GM18499 (cell line): ENCODE measurements around the gene CORIN.
"Not testable (repeated sequence)": the region's sequence is repeated elsewhere in the genome, so short reads cannot be mapped to it uniquely, and the experiment has no call there.

Experiments used
- ATAC-seq: cut with Tn5 transposase; IDR thresholded peaks from one replicate; pipeline ENCODE4 v1.9.1; 2021; ENCODE audit warnings: moderate number of reproducible peaks; ENCODE audit not compliant: insufficient read depth, unreplicated experiment

Gene CORIN

DNA sequence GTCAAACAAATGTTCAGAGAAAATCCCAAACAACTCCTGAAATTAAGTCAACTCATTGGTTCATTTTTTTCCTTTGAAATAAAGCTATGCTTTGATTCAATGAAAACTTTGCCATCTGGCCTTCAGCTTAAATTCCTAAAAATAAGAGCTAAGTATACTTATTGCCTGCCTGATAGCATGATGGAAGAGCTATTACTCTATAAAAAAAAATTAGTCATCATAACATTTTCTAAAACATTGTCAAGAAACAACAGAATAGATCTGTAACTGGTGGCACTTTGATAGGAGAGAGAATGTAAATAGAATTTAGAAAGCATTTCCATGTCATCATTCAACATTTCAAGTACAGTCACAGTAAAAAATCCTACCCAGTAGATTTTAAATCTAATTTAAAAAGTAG, 136.6 kb downstream of the CORIN start:
- no peak for ATAC-seq

DNA sequence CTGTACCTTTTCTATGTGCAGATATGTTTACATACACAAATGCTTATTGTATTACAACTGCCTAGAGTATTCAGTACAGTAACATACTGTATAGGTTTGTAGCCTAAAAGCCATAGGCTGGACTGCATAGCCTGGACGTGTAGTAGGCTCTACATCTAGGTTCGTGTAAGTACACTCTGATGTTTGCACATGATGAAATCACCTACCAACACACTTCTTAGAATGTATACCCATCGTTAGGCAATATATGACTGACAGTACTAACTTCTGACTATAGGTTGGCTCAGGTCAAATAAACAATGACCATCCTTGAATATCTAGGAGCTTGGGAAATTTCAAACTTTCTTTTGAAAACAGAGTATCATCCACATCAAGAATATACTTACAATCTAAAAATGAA, 139.0 kb downstream of the CORIN start:
- ATAC-seq: no peak

DNA sequence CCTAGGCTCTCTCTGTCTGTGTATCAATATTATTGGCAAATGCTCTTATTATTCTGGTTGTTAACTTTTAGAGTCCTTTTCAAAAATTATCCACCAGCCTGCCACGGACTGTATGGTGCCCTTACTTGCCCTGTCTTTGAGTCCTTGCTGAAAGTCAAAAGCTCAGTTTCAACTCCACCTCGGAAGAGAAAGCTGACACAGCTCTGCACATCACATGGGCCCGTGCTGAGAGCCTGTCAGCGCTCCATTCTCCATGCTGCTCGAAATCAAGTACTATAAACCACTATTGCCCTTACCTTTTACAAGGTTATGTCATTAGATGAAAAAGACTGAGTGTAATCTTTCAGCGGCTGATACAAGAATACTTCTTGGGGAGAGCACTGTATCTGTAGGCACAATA, 141.0 kb downstream of the CORIN start:
- ATAC-seq: no peak

DNA sequence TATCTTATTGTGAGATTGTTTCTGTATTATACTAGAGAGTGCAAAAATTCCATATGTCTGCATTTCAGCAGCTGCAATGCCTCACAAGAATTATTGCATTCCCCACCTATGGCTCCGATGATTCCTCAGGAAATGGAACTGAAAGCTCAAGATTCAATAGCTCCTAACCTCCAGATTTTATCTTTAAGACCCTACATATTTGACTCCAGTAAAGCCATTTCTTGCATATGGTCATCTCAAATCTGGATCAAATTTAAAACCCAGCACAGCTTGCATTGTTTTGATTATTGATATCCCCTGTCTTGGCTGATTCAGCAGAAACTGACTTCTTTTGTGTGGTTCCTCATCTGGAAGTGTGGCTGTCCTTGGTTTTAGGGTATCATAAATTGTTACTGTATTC, 142.6 kb downstream of the CORIN start:
- ATAC-seq: no peak

DNA sequence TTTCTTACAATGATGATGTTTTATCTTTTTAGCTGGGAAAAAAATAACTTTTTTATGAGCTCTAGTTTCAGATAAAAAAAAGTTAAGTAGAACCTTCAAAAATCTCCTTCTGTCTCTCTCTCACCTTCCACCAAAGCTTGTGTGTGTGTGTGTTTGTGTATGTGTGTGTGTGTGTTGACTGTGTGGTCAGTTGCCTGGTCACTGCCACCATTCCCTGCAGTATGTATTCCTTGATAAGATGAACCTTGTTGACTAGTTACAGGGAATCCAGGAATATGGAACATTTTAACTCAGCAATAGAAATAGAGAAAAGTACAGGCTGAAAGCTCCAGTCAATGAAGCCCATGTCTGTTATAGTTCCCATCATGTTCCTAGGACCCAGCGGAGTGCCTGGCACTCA, 143.5 kb downstream of the CORIN start:
- no peak for ATAC-seq

DNA sequence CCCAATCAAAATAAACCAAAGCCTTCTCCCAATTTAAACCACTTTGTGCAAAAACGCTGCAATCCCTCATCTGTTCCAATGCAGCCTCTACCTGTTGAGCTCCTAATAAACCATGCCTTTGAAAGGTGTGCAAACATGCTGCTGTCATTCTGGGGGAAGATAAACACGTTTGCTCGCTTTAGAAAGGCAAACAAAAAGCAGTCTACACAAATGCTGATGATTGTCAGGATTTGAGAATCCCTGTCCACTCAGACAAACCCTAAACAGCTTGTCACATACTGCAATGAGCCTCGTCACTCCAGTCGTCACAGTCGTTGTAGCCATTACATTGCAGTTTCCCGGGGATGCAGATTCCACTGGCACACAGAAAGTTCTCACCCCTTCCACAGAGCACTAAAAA, 145.2 kb downstream of the CORIN start:
- ATAC-seq: no peak

DNA sequence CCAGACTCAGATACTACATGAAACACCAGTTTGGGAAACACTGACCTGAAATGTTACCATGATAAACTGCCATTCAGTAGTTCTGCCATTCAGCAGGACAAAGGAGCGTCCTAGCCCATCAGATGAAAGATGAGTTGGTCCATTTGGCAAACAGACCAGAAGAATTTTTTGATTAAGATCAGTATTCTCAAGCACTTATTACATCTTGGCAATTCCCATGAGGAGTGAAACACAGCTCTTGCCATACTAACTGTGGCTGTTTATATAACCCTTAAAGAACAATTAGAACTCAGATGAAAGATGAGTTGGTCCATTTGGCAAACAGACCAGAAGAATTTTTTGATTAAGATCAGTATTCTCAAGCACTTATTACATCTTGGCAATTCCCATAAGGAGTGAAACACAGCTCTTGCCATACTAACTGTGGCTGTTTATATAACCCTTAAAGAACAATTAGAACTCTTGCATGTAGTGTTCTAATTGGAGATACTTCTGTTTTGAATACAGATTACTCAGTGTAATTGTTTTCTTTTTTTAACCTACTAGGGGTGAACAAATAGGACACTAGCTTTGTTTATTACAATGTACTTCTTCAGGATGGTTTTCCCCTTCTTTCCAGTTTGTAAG, 146.0 kb downstream of the CORIN start:
- not testable (repeated sequence) for ATAC-seq

DNA sequence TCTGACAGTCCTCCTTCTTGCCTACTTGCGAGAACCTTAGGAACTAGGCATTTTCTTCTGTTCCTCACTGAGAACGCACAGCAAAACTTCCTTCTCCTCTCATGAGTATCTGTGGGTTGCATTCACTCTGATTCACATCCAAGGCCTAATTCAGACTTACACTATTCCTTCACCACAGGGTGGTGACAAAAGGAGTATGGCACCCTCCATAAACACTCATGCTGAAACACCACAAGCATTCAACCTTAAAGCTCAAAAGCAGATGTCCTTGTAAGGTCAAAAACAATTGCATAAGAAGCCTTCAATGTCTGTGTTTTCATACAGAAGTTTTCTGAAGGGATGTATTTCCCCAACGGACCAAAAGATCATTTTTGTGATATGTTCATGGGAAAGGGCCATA, 147.3 kb downstream of the CORIN start:
- no peak for ATAC-seq

DNA sequence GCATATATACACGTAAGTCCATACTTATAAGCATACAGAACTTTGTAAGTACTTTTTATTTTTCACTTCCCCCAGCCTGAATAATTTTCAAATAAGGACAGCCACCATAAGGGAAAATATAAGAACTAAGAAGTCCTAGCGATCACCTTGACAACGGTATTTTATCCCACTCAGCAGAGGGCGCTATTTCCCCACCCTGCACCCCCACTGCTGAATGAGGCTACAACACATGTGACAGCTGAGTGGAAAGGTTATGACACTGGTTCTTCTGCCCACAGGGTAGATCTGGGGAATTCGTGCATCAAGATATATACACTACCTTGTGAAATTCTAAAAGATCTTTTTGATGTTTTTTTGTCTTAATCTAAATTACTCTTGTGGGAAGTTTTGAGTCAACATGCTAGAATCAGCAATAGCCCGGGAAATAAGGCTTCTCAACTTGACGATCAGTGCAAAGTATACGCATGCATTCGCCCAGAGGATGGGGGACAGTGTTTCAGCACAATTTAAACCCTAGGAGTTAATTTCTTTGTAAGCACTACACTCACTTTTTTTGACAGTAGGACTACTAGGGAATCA, 151.5 kb downstream of the CORIN start:
- ATAC-seq: peak; percentile 64

DNA sequence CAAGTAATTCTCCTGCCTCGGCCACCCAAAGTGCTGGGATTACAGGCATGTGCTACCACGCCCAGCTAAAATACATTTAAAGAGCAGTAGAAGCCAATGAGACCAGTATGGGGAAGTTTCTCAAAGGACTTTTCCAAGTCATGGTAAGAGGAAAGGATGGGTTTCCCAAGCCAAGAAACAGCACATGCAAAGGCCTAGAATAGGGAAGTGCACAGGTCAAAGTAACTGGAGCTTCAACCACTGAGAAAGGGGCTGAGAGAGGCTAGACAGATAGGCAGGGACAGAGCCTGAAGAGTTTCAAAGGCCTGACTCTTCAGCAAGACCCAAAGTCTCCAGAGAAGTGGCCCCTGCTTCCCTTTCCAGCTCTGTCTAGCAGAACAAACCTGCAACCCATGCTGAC, 162.1 kb downstream of the CORIN start:
- no peak for ATAC-seq

DNA sequence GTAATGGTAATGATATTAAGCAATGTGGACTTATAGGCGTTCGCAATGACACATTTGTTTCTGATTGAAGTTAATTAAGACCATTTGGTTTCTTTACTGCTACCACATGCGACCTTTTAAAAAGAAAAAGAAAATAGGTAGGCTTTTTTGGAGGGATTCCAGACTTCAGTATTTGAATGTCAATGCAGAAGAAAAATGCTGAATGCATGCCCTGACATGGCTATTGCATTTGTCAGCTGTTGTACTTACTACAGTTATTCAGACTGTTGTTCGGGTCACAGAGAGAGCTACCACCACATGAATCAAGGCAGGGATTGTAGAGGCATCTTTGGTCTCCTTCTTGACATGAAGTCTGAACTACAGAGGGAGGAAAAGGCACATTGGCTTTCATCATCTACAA, 163.7 kb downstream of the CORIN start:
- no peak for ATAC-seq

DNA sequence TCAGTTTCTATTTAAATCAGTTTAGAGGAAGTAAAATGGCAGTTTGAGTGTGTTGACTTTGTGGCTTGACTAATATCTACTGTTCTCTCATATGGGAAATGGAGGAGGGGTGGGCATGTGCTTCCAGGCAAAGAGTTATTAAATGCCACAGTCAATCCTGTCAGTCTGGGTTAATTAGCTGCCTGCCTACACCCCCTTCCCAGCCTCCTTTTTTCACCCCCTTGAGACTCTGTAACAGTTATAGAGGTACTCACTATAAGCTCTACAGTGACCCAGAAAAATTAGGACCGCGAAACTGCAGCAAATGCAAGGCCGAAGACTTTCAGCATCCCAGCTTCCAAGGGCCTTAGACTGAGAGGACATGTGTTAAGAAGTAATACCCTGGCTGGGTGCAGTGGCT, 165.2 kb downstream of the CORIN start:
- no peak for ATAC-seq

DNA sequence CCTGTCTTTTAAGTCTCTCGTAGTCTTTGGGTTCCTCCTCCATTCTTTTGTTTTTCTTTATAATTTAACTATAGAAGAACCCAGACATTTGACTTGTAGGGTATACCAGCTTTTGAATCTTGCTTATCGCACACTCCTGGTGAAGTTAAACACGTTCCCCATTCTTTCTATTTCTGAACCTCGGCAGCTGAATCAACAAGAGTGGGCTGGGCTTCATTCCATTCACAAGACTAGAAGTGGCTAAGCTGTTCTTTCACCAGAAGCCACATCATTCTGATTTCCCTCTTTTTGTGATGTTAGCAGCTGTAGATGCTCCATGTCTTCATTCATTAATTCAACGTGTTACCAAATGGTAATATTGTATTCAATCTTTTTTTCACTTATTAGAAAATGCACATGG, 167.9 kb downstream of the CORIN start:
- ATAC-seq: no peak

DNA sequence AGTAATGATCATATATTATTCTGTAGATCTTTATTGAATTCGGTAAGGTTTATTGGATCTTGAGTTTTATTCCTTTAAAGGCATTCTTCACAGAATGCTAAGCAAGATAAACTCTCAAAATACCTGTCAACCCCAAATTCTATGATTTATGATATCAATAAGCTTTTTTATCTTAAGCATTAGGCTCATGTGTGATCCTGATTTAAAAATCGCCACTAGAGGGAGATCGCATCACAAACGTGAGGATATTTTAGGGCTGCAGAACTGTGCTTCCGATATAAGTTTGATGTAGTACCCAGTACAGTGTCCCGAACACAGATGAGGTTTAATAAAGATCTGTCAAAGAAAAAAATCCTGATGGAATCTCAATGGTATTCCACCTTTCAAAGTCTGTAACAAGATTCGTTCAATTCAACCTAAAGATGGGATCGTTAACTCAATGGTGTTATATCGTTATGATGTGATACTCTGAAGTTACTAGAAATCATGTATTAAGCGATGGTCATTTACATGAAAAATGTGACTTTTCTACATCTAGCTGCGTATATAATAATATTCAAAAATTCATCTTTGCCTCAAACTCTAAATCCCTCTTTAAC, 169.0 kb downstream of the CORIN start:
- peak; percentile 73 for ATAC-seq

DNA sequence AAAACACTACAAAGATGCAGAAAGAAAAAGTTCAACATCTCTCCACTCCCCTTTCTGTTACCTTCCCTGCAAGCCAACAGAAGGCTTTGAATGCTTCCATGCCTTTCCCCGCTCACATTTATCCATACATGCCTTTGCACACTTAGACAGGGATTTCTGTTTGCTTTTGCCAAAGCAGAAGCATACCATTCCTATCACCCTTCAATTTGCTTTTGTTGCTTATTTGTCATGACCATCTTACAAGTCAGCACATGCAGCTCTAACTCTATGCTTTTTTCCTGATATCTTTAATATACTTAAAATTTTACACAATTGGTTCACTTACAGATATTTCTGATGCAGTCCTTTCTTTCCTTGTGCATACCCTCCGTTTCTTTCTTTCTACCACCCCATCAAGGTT, 169.6 kb downstream of the CORIN start:
- no peak for ATAC-seq

DNA sequence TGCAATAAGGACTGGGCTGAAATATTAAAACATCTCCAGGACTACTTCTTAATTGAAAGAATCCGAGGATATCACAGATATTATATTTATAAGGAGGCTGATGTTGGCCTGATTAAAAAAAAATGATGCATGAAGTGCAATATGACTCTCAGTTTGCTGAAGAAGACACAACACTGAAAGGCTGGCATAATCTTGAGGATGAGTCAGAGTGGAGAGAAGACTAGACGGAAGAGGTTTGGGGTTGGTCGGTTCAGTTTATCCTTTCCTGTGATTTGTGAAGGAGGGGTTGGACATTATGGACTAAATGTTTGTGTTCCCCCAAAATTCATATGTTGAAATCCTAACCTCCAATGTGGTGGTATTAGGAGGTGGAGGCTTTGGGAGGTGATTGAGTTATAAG, 170.3 kb downstream of the CORIN start:
- no peak for ATAC-seq

DNA sequence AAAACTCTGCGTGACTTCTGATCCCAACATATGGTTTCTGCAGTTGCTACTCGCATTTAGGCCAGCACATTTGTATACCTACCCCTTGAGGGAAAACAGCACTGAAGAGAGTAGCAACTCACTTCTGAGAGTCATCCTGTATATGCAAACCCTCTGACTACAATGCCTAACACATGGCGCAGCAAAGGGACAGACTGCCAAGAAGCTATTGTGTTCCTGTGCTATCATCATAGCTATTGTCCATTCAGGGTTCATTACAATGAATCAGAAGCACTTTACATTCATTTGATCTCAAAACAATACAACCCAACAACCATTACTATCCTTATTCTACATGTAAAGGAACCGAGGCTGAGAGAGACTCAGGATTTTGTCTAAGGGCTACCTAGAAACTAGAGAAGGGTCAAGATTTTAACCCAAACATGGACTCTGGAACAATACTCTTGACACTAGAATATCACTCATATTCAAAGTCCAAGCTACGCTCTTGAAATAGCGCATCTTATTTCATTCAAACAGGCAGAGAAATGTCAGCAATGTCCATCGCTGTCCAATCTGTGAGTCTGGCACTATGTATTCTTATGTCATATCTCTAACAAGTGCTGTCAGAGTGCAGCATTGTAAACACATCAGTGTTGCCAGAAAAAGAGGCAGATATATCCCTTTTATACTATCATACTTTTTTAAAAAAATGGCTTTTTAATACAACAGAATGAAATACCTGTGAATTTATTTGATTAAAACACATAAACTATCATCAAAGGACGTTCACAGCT, 173.6 kb downstream of the CORIN start:
- no peak for ATAC-seq

DNA sequence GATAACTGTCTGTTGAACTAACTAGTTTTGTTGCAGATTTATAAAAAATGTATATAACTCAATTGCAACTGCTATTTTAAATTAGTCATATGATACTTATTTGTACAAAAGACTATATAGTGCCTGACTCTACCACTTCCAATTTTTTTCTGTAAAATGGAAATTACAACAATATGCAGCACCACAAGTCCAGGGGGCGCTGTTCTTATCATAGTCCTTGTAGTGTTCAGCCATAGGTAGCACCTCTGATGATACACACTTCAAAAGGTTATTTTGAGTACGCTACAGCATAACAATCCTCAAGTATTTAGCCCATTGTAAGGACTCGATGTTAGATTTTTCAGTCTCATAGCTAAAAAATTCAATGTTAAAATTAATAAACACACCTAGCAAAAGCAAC, 174.9 kb downstream of the CORIN start:
- ATAC-seq: no peak

DNA sequence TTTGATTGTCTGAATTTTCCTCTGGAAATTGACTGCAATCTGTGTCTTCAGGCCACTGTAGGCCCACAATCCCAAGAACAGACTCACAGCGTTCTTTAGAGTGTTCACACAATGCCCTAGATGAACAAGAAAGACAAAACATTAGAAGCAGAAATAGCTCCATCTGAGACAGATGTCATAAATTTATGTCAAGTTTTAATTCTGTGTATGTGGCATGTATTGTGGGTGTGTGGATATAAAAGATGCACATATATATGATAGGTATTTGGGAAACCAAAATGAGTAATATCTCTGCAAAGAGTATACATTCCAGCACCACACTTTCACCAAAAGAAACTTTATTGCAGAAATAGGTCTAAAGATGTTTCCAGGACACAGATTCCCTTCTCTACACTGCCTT, 176.1 kb downstream of the CORIN start:
- ATAC-seq: no peak

DNA sequence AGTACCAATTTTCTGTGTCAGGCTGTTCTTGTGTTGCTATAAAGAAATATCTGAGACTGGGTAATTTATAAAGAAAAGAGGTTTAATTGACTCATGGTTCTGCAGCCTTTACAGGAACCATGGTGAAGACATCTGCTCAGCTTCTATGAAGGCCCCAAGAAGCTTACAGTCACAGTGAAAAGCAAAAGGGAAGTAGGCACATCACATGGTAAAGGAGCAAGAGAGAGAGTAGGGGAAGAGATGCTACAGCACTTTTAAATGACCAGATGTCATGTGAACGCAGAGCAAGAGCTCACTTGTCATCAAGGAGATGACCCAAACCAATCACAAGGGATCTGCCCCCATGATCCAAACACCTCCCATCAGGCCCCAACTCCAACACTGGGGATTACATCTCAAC, 178.5 kb downstream of the CORIN start:
- no peak for ATAC-seq

DNA sequence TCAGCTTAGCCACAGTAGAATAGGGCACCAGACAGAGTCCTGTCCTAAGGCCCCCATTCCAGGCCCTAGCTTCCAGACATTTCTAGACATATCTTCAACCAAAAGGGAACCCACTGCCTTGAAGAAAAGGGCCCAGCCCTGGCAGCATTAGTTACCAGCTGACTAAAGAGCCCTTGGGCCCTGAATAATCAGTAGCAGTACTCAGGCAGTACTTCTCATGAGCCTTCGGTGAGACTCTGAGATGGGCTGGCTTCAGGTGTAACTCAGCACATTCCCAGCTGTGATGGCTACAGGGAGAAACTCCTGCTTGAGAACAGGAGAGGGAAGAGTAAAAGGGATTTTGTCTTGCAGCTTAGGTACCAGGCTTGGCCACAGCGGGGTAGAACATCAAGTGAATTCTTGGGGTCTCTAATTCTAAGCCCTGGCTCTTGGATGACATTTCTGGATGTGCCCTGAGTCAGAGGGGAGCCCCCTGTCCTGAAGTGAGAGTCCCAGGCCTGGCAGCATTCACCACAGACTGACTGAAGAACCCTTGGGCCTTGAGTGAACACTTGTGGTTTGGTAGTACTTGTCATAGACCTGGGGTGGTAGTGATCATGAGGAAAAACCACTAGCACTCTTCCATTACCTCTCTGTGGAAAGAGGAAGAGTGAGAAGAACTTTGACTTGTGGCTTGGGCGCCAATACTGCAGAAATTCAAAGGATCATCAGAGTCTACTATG, 182.7 kb downstream of the CORIN start:
- ATAC-seq: no peak
